ENCODE results near the gene CLECL1.

CLECL1 gene

GRCh38 chr12:9732921-9733461, at the start of gene CLECL1:
CLECL1 (minus strand) TSS chr12:9733097.
- TF ChIP-seq, protein P1, sequence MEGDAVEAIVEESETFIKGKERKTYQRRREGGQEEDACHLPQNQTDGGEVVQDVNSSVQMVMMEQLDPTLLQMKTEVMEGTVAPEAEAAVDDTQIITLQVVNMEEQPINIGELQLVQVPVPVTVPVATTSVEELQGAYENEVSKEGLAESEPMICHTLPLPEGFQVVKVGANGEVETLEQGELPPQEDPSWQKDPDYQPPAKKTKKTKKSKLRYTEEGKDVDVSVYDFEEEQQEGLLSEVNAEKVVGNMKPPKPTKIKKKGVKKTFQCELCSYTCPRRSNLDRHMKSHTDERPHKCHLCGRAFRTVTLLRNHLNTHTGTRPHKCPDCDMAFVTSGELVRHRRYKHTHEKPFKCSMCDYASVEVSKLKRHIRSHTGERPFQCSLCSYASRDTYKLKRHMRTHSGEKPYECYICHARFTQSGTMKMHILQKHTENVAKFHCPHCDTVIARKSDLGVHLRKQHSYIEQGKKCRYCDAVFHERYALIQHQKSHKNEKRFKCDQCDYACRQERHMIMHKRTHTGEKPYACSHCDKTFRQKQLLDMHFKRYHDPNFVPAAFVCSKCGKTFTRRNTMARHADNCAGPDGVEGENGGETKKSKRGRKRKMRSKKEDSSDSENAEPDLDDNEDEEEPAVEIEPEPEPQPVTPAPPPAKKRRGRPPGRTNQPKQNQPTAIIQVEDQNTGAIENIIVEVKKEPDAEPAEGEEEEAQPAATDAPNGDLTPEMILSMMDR (conservative IDR thresholded peaks at IDR 0.05), result no peak
- no peak for TF ChIP-seq ZFX (IDR thresholded peaks at IDR 0.05)
- no peak within 1 kb of the TSS for H3K27ac ChIP-seq

DNA sequence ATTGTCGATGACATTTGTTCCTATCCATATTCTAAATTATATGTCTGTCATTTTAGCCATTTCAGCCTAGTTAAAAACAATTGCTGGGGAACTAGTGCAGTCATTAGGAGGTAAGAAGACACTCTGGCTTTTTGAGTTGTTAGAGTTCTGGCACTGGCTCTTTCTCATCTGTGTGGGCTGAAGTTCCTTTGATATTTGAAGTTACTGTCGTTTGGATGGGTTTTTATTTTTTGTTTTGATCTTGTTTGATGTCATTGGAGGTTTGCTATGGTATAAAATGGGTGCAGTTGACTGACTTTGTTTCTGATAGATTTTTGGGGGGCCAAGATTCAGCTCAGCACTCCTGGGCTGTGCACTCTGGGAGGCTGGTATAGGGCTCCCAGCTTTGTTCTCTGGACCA, 48.5 kb upstream of the CLECL1 start:
- H3K27ac ChIP-seq, result no peak overlapping the region
- TF ChIP-seq ZFX (IDR thresholded peaks at IDR 0.05), result no peak
- TF ChIP-seq, protein P1 (conservative IDR thresholded peaks at IDR 0.05), result no peak

GRCh38 chr12:9779209-9779608, 46.3 kb upstream of the CLECL1 start:
- TF ChIP-seq ZFX (IDR thresholded peaks at IDR 0.05), result no peak
- TF ChIP-seq, protein P1 (conservative IDR thresholded peaks at IDR 0.05), result no peak

GRCh38 chr12:9776781-9777180, 43.9 kb upstream of the CLECL1 start:
- no peak for TF ChIP-seq ZFX (IDR thresholded peaks at IDR 0.05)
- TF ChIP-seq, protein P1 (conservative IDR thresholded peaks at IDR 0.05), result no peak
- H3K27ac ChIP-seq, result no peak overlapping the region

More at GRCh38 chr12:9779209-9779608, 46.3 kb upstream of the CLECL1 start:
- no peak overlapping the region for H3K27ac ChIP-seq

GRCh38 chr12:9773216-9773877, 40.5 kb upstream of the CLECL1 start:
- no peak overlapping the region for H3K27ac ChIP-seq
- no peak for TF ChIP-seq ZFX (IDR thresholded peaks at IDR 0.05)
- TF ChIP-seq, protein P1 (conservative IDR thresholded peaks at IDR 0.05), result no peak

DNA sequence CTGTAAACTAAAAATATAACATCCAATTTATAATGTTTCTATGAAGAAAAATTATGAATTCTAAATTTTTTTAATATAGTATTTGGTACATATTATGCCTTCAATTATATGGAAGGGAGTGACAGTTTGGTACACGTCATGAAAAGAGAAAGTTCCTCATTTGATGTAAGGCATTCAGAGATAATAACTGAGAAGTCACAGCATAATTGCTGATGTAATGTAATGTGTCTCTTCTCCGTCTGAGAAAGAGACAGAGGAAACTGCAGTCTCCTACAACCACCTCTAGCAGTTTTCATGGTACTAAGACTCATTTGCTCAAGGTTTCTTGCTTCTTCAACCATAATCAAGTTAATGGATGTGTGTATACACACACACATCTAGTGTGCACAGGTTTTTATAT, 30.1 kb upstream of the CLECL1 start:
- no peak overlapping the region for H3K27ac ChIP-seq
- TF ChIP-seq ZFX (IDR thresholded peaks at IDR 0.05), result no peak
- TF ChIP-seq, protein P1 (conservative IDR thresholded peaks at IDR 0.05), result no peak

DNA sequence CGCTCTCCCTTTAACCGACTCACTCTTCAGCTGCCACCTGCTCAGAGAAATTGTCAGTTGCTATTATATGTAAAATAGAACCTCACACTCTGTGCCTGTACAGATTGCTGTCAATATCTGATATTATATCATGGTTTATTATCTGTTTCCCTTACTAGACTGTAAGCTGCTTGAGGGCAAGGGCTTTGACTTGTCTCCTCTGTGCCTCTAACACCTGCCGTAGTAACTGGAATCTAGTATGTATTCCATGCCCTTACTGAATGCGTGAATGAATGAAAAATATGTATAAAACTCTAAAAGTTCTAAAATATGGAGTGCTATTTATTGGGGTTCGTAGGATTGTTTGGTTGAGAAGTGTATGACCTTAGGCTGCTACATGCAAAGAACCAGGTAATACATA, 29.5 kb upstream of the CLECL1 start:
- no peak overlapping the region for H3K27ac ChIP-seq
- no peak for TF ChIP-seq ZFX (IDR thresholded peaks at IDR 0.05)
- TF ChIP-seq, protein P1 (conservative IDR thresholded peaks at IDR 0.05), result no peak

Data from C4-2B (cell line).